22Rv1 (cell line): ENCODE data around the gene SAT2.
A peak's percentile ranks its signal among the peaks of the same experiment; 100 is the strongest.

Source experiments
- H3K27ac ChIP-seq: fragments of 450-650 bp; 2 replicates; pipeline ENCODE4 v1.5.1; 2017
- ZFX ChIP-seq: fragments of 450-650 bp; IDR thresholded peaks from 2 replicates; pipeline ENCODE4 v1.6.1; 2017; ENCODE audit warnings: antibody characterized with exemption, borderline replicate concordance
- TF ChIP-seq, protein P1 (sequence below): fragments of 450-650 bp; IDR thresholded peaks from 2 replicates; pipeline ENCODE4 v1.5.1; 2017; ENCODE audit warnings: mild to moderate bottlenecking

The SAT2 gene

DNA sequence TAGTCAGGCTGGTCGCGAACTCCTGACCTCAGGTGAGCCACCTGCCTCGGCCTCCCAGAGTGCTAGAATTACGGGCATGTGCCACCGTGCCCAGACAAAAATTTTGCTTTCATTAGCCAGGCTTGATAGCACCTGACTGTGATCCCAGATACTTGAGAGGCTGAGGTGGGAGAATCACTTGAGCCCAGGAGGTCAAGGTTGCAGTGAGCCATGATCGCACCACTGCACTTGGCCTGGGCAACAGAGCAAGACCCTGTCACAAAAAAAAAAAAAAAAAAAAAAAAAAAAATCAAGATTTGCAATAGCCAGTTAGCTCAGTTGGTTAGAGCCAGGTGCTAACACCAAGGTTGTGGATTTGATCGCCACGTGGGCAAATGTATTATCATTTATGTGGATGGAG lies 6.8 kb downstream of the SAT2 start:
- H3K27ac ChIP-seq: no peak overlapping the region
- TF ChIP-seq, protein P1, sequence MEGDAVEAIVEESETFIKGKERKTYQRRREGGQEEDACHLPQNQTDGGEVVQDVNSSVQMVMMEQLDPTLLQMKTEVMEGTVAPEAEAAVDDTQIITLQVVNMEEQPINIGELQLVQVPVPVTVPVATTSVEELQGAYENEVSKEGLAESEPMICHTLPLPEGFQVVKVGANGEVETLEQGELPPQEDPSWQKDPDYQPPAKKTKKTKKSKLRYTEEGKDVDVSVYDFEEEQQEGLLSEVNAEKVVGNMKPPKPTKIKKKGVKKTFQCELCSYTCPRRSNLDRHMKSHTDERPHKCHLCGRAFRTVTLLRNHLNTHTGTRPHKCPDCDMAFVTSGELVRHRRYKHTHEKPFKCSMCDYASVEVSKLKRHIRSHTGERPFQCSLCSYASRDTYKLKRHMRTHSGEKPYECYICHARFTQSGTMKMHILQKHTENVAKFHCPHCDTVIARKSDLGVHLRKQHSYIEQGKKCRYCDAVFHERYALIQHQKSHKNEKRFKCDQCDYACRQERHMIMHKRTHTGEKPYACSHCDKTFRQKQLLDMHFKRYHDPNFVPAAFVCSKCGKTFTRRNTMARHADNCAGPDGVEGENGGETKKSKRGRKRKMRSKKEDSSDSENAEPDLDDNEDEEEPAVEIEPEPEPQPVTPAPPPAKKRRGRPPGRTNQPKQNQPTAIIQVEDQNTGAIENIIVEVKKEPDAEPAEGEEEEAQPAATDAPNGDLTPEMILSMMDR: no peak
- TF ChIP-seq ZFX: no peak

DNA sequence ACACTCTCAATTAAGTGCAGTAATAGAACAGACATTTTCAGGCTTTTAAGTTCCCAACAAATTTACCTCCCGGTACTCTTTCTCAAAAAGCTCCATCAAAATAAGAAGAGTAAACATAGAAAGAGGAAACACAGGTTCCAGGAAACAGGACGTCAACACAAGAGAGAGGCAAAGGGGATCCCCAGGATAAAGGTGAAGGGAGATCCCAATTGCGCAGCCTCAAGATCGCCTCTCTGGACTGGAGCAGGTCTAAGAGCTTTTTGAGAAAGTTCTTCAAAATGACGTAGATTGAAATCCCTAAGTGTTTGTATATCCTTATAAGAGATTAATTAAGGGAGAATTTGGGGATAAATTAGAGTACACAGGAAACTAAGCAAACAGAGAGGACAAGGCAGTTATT lies 9.0 kb downstream of the SAT2 start:
- TF ChIP-seq ZFX: no peak
- TF ChIP-seq, protein P1: no peak
- no peak overlapping the region for H3K27ac ChIP-seq

DNA sequence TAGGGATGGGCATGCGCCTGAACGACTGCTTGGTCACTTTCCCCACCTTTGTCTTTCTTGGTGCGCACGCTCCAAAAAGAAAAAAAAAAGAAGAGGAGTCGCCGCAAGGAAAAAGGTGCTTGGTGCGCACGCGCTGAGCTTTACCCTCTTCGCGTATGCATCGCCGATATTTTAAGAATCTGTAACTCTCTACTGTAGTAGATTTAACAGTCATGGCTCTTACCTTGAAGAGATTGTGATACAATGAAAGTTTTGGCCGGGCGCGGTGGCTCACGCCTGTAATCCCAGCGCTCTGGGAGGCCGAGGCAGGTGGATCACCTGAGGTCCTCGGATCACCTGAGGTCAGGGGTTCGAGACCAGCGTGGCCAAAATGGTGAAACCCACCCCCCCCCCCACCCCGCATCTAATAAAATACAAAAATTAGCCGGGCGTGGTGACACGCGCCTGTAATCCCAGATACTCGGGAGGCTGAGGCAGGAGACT lies 12.3 kb downstream of the SAT2 start:
- H3K27ac ChIP-seq: peak overlapping the region; percentile 91
- TF ChIP-seq, protein P1: no peak
- no peak for TF ChIP-seq ZFX

DNA sequence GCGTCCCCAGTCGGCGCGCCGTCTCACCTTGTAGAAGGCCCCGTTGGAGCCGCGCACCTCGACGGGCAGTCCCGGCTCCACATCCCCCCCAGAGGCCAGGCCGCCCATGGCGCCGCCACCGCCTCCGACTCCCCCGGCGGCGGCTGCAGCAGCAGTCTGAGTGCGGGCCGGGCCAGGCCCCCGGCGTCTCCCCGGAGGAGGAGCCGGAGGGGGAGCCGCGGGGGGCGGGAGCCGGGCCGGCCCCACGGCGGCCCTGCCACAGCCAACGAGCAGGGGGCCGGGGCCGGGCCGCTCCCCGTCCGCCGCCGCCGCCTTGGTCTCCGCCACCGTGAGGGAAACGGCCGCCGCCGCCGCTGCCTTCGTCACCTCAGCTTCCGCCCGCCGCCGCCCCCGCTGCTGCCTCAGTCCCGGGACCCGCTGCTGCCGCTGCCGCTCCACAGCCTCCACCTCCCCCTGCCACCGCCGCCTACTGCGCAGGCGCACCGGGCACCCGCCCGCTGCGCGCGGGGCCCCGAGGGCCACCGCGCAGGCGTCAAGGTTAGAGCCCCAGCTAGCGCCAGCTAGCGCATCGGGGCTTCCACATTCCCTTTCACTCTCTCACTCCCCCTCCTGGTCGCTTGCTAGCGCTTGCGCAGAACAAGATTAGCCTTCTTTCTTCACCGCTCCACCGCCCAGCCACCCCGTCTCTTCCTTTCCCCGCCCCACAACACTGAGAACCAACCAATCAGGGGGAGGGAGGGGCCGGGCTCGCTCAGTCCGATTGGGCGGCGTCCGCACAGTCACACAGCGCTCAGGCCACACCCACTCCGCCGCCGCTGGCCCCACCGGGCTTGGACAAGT lies 13.0 kb downstream of the SAT2 start, which contains the start of gene FXR2:
Gene FXR2, minus strand, starts transcription at position 473 of the 840 bp plus-strand sequence. Its CDS starts 365 bp downstream, at position 108.
- TF ChIP-seq, protein P1: peak; percentile 85
- TF ChIP-seq ZFX: no peak
- peak within 1 kb of the TSS; percentile 91 for H3K27ac ChIP-seq

DNA sequence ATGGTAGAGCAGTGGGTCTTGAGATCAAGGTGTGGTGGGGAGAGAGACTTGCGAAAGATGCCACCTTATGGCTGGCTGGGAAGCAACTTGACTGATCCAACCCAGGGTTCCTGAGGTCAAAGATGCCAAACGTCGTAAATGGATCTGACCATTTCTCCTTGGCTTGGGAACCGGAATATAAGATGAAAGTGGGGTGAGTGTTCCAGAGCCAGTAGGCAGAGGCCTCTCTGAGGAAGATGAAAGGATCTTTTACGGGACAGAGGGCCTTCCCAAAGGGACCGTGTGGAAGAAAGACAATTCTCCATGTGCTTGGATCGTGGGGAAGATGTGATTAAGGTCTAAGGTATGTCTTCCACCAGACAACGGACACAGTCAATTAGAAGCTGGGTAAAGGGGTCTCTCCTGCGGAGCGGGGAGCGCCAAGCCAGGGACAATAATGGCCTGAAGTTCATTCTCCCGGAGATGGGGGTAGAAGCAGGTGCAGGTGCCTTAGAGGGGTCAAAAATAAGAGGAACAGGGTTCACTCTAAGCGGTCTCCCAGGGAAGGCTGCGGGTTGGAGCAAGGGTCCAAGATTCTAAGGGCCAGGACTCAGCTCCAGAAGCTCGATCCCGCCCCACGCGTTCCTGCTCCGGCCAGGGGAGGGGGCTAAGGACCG lies 13.7 kb downstream of the SAT2 start:
- peak overlapping the region; percentile 91 for H3K27ac ChIP-seq

DNA sequence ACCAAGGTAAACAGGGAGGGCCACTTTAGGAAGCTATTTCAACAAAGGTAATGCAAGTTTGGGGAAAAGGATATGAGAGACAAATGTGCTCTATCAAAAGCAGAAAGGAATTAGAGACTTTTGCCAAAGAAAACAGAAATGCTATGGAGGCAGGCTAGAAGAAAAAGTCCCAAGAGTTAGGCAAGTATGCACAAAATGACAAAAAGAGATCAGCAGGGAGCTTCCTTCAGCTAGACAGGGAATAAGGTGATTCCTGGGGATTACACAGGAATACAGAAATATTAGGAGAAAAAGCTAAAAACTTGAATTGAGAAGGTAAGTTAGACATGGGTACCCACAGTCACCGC lies 15.4 kb downstream of the SAT2 start:
- H3K27ac ChIP-seq: 0 out of 2 replicates have a peak overlapping the region, but pooled peaks have one; percentile 19
- TF ChIP-seq, protein P1: no peak
- no peak for TF ChIP-seq ZFX

More for the DNA sequence above, 13.7 kb downstream of the SAT2 start:
- no peak for TF ChIP-seq ZFX
- TF ChIP-seq, protein P1: no peak
